Activated CD8-positive, alpha-beta memory T cell treated with anti-CD3 and anti-CD28 coated beads, Interleukin-2, amount 50 U/mL, for 24 hours (primary cell): Measurements from ENCODE around the gene TMEM129.

Experiments
- DNase-seq: peaks from one replicate; pipeline ENCODE4 v3.0.0-alpha.2; 2020; ENCODE audit errors: extremely low read depth

TMEM129 gene

DNA sequence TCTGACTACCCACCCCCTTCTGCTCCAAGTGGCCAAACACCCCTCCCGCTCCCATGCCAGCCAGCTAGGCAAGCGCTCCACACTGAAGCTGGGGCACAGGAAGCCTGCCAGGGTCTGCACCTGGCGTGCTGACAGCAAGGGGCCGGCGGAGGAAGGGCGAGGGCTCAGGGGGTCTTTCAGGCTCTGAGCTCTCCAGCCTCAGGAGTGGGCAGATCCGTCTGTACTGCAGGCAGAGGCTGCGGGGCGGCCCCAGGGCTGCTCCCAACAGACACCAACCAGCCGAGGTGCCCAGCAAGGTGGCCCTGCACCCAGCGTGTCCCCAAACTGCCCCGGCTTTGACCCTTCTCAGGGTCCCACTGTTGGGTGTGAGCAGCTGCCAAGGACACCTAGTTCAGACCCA is 51.9 kb downstream of the TMEM129 start:
- DNase-seq, result no peak

DNA sequence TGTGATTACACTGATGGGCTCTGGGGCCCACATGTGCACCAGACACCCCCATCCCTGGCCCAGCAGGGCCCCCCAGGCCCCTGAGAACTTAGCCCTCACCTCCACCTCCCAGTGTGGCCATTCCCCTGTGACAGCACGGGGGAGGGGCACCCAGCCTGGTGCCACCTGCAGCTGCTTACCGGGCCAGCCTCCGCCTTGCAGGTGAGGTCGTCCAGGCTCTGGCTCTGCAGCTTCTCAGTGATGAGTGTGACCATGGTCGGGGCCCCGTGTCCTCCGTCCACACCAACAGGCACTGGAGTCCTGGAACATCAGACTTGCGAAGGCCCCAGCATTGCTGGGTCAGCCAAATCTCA is 52.7 kb downstream of the TMEM129 start:
- DNase-seq, result no peak

DNA sequence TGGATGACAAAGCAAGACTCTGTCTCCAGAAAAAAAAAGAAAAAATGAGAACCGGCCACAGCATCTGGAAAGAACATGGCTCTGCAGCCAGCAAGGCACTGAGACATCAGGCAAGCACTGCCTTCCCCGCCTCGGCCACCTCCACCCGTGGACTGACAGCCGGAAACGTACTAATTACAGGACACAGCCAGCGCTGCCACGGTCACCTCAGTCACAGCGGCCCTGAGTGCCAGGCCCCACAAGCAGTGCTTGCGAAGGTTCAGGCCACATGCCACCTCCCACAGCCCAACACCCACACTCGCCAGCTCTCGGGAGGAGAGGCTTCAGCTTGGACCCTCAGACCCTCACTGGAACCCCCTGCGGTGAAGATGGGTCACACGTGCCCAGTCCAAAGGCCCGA is 53.9 kb downstream of the TMEM129 start:
- no peak for DNase-seq

DNA sequence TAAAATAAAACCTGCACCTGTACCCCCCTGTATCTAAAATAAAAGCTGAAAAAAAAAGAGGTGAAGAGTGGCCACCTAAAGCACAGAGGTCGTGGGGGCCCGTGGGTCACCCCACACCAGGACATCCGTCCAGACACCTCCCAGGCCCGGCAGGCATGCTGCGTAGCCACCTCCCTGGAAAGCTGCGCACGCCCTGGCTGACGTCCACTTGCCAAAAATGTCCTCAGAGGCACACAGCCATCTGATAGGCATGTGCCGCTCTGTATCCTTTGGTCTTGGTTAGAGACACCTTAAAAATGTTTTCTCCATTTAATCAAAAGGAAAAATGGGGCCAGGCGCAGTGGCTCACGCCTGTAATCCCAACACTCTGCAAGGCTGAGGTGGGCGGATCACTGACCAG is 54.7 kb downstream of the TMEM129 start:
- DNase-seq, result no peak
